ENCODE results near the gene BCAS3.

DNA sequence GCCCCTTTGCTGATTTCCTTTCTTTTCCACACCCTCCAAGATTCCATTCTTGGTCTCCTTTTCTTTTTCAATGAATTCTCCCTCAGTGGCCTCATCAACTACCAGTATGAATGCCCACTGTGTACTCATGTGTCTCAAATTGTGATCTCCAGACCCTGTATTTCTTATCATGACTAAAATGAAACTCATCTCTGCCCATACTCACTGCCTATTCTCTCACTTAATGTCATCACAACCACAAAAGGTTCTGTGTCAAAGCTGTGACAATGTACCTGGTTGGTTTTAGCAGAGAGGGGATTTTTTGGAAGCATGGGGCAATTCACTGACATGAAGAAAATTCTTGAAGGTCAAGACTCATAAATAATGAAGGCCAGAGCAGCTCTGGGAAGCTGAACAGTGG, 763.0 kb downstream of the BCAS3 start:
- TF ChIP-seq, protein P1, sequence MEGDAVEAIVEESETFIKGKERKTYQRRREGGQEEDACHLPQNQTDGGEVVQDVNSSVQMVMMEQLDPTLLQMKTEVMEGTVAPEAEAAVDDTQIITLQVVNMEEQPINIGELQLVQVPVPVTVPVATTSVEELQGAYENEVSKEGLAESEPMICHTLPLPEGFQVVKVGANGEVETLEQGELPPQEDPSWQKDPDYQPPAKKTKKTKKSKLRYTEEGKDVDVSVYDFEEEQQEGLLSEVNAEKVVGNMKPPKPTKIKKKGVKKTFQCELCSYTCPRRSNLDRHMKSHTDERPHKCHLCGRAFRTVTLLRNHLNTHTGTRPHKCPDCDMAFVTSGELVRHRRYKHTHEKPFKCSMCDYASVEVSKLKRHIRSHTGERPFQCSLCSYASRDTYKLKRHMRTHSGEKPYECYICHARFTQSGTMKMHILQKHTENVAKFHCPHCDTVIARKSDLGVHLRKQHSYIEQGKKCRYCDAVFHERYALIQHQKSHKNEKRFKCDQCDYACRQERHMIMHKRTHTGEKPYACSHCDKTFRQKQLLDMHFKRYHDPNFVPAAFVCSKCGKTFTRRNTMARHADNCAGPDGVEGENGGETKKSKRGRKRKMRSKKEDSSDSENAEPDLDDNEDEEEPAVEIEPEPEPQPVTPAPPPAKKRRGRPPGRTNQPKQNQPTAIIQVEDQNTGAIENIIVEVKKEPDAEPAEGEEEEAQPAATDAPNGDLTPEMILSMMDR (IDR thresholded peaks at IDR 0.05): no peak
- TF ChIP-seq POLR2A (IDR thresholded peaks at IDR 0.05): no peak
